COLO829 (cell line): ENCODE results near the gene C13orf46.
"Not testable (repeated sequence)": the region's sequence is repeated elsewhere in the genome, so short reads cannot be mapped to it uniquely, and the experiment has no call there.

Experiments
- DNase-seq: peaks from one replicate; pipeline ENCODE4 v3.0.0; 2012; ENCODE audit warnings: low spot score

Gene C13orf46

DNA sequence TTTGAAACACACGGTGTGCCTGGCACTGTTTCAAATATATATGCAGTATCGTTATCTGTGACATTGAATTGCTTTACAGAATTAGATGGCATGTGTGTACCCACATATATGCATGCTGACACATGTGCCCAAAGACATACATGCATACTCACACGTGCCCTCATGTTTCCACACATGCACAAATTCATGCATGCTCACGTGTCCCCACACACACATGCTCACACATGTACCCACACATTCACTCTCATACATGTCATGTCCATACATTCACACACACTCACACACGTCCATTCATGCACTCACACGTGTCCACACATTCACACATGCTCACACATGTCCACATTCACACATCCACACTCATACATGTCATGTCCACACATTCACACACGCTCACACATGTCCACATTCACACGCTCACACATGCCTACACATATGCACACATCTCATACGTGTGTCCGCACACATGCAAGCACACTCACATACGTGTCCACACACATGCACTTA, 17.9 kb upstream of the C13orf46 start:
- no peak for DNase-seq

DNA sequence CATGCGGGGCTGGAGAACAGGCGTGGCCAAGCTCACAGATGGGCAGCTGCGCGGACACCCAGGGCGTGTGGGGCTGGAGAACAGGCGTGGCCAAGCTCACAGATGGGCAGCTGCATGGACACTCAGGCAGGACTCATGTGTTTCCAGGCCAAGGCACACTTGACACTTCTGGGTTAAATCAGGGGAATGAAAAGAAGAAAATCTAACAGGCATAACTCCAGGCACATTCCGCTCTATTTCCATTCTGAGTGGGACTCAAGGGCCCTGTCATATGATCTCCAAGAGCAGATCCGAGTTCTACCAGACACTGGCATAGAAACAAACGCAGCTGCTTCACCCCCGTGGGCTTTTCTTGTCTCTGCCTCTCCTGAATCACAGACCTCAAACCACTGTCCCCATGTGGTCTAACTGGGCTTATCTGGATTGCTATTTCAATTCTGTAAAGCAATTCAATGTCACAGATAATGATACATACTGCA, 17.4 kb upstream of the C13orf46 start:
- no peak for DNase-seq

DNA sequence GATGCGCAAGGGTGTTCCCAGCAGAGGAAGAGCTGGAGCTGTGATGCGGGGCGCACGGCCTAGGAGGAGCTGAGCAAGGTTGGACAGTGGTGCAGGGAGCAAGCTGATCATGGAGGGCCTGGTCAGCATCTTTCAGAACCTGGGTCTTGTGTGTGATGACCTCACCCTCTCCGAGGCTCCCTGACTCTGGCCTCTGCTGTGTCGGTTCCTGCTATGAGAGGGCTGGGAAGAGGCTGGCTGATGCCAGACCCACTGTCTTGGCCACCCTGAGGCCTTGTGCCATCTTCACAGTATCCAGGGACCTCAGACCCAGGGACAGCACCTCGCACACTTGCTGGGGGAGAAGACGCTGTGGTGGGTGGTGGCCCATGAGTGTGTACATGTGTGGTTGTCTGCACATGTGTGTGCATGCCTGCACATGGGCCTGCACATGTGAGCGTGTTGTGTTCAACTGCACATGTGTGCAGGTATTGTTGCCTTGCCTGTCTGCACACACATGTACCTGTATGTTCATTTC, 16.5 kb upstream of the C13orf46 start:
- DNase-seq: no peak

DNA sequence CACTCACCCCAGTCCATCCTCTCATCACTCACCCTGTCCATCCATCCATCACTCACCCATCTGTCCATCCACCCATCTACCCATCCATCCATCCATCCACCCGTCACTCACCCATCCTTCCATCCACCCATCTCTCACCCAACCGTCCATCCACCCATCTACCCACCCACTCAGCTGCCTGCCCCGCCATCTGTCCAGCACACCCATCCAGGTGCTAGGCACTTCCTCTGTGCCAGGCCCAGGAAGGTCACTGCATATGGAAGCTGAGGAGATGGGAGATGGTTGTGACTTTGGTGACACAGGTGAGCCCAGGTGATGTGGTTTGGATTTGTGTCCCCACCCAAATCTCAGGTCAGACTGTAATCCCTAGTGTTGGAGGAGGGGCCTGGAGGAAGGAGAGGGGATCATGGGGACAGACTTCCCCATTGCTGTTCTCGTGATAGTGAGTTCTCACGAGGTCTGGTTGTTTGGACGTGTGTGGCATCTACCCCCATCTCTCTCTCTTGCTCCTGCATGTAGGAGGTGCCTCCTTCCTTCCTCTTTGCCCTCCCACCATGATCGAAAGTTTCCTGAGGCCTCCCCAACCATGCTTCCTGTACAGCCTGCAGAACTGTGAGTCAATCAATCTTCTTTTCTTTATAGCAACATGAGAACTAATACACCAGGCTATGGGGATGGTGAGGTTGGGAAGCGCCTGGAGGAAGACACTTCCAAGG, 15.9 kb upstream of the C13orf46 start:
- DNase-seq: no peak

DNA sequence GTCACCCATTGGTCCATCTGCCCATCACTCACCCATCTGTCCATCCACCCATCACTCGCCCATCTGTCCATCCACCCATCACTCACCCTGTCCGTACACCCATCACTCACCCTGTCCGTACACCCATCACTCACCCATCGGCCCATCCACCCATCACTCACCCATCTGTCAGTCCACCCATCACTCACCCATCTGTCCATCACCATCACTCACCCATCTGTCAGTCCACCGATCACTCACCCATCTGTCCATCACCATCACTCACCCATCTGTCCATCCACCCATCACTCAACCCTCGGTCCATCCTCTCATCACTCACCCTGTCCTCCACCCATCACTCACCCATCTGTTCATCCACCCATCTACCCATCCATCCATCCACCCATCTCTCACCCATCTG, 15.0 kb upstream of the C13orf46 start:
- not testable (repeated sequence) for DNase-seq

DNA sequence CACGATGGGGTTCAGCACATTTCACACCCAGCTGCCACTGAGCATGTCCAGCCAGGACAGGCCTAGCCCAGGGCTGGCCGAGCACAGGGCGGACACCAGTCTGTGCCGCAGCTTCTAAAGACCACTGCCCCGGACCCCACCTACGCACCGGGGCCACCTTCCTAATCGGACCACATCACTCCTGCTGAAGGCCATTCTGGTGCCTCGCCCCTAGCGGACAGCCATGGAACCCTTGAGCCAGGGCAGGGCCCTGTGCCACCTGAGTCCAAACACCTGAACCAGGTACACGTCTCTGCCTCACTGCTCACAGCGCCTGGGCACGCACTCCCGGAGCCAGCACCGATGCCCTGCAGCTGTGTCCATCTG, 8.4 kb upstream of the C13orf46 start:
- DNase-seq: no peak

DNA sequence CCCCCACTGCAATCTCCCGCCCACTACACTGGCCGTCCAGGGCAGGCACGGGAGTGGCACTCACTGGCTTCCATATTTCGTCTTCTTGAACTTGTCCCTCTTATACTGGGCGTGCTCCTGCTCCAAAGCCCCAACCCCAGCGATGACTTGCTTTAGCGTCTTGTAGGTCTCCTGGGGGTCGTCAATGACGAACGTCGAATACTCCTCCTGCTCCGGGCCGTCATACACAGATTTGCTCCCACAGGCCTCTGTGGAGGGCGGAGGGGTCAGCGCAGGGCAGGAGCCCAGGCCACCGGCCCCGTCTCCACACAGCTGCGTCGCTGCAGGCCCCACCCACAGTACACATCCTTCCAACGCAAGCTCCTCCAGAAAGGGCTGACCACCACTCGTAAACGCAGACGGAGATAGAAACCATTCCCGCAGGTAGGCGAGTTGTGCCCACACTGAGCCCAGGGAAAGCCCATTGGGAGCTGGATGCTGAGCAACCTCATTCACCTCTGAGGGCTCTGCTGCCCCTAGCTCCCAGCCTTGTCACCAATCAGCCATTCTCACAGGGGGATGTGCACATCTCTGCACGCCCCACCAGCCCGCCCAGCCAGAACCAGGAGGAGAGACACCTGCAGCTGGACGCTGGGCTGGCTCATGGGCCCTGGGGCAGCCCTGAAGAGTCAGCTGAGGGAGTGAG, 7.9 kb upstream of the C13orf46 start:
- no peak for DNase-seq

DNA sequence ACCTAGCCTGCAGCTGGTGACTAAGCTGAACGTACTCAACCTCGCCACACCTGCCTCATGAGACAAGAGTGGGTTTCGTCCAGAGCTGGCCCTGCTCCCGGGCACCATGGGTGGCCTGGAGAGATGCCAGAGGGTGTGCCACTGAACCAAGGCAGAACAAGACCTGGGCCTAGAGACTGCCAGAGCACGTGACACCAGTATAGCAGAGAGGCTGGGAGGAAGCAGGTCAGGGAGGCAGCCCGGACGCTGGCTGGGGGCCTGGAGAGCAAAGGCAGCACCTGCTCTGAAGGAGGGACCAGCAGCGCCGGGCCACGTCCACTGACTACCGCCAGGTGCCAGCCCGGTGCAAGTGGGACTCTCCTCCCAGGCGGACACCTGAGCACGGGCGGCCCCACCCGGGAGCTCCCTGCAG, 7.3 kb upstream of the C13orf46 start:
- no peak for DNase-seq

DNA sequence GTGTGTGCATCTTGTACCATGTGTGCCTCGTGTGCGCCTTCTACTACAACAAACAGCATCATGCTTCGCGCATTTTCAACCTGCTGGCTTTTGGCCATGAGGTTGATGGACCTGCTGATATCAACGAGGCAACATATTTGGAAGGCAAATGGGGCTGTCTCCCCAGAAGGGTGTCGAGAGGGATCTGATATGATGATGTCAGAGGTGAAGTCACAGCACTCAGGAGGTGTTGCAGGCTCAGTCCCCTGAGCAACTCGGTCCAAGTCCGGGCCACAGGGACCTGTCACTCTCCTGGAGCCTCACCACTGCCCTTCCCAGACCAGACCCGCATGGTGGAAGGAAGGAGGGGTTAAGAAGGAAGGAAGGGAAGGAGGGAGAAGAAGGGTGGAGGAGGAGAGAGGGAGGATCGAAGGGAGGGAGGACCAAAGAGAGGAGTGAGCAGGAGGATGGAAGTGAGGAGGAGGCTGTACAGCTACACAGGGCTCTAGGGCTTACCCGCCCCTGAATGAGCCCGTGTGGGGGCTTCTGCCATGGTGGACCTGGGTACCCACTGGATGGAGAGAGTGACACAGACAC, 6.7 kb upstream of the C13orf46 start:
- DNase-seq: no peak

DNA sequence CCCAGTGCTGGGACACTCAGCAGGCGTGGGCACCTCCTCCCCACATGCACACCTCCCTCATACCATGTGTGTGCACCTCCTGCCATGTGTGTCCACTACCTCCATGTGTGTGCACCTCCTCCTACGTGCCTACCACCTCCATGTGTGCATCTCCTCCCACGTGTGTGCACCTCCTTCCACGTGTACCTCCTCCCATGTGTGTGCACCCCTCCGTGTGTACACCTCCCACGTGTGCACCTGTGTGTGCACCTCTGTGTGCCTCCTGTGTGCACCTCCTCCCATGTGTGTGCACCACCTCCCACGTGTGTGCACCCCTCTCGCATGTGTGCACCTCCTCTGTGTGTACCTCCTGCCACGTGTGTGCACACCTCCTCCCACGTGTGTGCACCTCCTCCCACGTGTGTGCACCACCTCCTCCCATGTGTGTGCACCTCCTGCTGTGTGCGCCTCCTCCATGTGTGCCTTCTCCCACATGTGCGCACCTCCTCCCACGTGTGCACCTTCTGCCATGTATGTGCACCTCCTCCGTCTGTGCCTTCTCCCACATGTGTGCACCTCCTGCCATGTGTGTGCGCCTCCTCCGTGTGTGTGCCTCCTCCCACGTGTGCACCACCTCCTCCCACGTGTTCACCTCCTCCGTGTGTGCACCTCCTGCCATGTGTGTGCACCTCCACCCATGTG, 6.1 kb upstream of the C13orf46 start:
- no peak for DNase-seq

DNA sequence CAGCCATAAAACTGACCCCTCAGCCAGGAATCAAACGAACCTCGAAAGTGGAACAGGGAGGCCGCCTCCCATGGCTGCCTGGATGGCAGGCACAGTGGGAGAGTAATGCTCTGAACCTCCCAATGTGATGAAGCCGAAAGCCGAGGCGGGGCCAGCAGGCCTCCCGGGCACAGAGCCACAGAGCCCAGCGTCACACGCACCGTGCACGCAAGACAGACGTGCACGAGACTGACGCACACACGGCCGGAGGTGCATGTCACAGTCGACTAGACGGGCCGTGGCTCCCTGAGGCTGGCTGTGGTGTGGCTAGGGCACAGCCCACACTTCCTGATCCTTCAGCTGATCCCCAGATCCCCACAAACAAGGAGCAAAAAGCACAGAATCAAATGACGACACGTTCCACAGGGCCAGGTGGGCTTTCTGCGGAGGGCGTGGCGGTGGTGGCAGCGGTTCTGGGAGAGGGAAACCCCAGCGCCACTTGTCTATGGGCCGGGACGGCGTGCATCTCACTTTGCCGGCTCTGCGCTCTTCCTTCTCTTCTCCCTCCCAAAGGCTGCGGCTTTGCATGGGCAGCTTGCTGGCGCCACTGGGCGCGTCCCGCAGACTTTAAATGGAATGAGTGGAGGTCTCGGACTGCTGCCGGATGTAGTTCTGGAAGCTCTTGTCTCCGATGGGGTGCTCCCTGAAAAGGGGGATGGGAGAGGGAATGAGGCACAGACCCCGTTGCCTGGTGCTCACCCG, 5.0 kb upstream of the C13orf46 start:
- no peak for DNase-seq

DNA sequence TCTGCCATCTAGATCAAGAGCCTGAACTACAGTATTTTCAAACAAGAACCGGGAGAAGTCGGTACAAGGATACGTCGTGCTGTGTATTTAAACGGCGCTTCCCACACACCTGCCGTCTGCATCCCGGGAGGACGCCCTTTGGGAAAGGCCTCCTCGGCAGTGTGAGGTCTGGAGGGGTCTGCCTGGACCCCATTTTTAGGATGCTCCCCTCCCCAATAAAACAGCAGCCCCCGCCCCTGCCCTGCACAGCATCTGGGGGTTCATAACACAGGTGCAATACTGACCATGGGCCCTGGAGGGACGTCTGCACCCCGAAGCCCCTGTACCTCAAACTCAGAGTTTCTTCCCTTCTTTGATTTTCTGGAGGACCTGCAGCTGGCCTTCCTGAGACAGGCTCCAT, 4.1 kb upstream of the C13orf46 start:
- DNase-seq: no peak

DNA sequence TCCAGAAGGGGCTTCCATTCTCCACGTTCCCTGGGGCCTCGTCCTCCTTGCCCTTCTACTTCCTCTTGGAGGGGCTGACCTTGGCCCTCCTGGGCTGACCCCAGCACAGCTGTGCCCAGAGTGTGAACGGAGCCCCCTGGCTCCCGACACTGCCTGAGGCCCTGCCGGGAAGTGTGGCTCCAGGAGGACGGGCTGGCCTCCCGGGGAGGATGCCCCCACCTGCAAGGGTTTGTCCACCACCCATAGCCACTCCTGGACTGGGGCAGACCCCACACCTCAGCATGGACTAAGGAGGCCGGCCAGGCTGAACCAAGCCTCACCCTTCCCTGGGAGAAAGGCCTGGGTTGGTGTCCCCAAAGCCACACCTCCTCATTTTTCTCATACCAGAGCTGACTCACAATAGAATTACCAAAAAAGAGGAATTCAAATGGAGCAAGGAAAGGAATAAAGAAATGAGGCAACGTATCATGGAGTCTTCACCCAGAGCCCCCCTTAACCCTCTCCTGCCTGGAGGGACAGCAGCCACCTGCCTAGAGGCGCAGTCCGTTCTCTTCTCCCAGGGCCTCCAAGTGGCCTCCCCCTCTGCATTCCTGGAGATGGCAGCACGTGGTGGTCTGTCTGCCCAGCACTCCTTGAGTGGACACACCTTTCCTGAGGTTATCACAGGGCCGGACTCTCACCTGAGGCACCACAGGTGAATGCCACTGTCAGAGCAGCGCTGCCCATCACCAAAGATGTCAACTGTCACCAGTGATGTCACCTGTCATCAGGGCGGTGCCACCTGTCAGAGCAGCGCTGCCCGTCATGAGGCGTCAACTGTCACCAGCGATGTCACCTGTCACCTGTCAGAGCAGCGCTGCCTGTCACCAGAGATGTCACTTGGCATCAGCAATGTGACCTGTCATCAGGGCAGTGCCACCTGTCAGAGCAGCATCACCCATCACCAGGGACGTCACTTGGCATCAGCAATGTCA, 3.1 kb upstream of the C13orf46 start:
- DNase-seq: no peak

DNA sequence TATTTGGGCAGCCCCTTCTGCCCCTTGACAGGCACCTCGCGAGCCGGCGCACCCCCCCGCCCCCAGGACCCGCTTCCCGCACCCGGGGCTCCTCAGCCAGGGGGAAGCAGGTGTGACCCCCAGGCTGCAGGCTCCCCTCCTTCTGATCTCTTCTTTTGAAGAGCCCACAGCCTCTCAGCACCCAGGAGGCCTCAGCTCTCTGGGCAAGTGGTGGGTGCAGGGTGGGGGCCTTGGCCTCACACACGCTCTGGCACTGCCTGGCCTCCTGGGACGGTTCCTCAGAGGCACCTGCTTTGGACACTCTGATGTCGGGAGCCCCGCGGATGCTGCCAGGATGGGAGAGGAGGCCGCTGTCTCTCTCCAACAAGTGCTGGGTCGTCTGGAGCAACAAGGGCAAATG, 1.5 kb upstream of the C13orf46 start:
- no peak for DNase-seq

DNA sequence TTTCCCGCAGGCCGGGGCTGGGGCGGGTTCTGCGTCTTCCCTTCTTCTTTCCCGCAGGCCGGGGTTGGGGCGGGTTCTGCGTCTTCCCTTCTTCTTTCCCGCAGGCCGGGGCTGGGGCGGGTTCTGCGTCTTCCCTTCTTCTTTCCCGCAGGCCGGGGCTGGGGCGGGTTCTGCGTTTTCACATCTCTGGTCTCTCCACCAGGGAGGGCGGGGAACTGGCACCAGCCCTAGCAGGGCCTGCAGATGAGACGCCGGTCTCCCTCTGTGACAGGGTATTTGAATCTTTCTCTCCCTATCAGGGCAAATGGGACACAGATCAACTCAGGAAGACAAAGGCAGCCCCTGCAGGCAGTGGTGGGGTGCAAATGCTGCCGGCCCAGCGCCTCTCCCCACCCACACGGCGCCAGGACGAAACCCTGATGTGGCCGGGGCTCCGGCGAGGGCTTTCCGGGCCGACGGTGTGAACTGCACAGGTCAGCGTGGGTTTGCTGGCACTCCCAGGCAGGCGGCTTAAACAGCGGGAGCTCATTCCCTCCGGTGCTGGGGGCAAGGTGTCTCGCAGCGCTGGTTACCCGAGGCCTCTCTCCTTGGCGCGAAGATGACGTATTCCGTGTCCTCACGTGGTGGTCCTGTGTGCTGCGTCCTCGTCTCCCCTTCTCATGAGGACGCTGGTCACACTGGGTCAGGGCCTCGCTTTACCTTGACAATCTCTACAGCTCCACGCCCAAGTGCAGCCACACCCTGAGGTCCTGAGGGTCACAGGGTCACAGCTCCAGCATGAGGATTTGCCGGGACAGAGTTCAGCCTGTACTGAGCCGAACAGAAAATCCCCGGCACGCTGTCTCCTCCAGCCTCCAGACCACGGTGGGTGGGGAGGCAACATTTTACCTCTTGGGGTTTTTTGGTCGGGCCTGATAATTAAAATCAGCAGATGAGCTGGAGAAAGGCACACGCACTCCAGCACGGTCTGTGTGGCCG, 717 bp upstream of the C13orf46 start:
- no peak for DNase-seq

DNA sequence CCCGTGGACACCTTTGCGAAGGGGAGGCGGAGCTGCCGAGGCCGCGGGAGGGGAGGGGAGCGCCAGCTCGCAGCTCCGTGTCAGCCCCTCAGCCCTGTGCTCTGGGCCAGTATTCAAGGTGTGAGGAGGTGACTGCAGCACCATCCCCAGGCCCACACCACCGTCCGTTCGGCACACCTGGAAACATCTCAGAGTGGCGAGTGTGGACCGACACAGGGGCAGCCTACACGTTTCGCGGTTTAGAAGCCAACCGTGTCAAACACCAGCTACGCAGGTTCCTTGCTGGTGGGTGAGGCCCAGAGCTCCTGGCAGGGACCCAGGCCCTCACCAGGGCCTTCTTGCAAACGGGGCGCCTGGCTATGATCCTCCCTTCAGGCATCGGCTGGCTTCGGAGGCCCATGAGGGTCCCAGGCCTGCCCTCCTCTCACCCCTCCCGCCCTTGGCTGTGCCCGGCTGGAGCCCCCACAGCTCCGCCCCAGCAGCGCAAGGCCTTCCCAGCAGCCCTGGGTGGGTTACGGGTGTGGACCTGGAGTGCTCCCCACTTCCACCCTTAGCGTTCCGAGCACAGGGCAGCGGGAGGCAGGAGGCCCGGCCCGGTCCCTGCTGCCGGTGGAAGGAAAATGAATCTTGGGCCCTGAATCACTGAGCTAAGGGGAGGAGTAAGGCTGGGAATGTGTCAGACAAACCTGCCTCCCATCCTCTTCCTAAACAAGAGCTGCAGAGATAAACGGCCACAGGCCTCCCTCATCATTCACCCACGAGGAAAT, 1.2 kb downstream of the C13orf46 start:
- no peak for DNase-seq

DNA sequence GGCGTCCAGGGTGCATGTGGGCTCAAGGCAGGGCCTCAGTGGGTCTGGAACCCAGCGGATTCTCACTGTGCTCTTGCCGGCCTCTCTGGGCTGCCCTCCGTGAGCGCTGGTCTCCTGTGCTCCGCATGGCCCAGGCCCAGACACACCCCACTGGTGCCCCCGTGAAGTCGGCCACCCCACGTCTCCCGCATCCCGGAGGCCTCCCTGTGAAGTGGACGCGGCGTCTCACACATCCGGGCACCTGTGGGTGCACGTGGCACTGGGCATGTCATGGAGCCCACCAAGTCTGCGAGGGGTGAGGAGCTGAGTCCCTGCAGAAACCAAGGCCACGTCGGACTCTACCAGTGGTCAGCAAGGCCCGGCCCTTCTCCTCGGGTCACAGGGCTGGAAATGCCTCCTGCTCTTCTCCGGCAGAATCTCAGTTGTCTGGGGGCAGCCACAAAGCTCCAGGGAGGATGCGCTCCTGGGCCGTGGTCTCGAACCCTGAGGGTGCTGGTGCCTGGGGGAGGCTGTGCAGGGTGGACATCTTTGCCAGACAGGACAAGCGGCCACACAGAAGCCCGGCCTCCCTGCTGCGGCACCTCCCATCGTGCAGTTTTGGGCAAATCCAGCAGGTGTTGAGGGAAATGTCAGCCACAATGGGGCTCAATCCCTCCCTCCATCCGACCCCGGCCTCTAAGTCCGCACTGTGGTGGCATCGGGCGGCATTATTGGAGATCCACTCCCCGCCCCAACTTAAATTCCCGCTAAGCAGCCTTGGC, 2.2 kb downstream of the C13orf46 start:
- DNase-seq: no peak
